Activated CD8-positive, alpha-beta T cell treated with anti-CD3 and anti-CD28 coated beads for 36 hours (primary cell): ENCODE measurements around the gene POMGNT2. TPM values are rescaled to one million over a fixed set of nuclear protein-coding genes. Genes with fewer than 3 reads are reported as not detected.

Experiments used
- ATAC-seq: fragments of 200-7000 bp; cut with Tn5 transposase; one replicate; pipeline ENCODE4 v1.10.0; 2021; ENCODE audit warnings: mild to moderate bottlenecking, moderate library complexity
- CTCF ChIA-PET: fragments of 350-600 bp; sonication (Branson Sonifier 250); formaldehyde crosslinking; loops from one replicate; lab custom pipeline; 2021; ENCODE audit warnings: antibody characterized with exemption; lab: Charles Lee
- POLR2A ChIA-PET: fragments of 350-600 bp; sonication (Branson Sonifier 250); formaldehyde crosslinking; loops from one replicate; lab custom pipeline; 2021; ENCODE audit warnings: antibody characterized with exemption; lab: Charles Lee
- DNase-seq: peaks from one replicate; pipeline ENCODE4 v3.0.0-alpha.2; 2020
- H3K27ac Mint-ChIP-seq: one replicate; pipeline ENCODE4 v1.8.0; 2021; ENCODE audit warnings: mild to moderate bottlenecking, mixed read lengths
- H3K27me3 Mint-ChIP-seq: one replicate; pipeline ENCODE4 v1.8.0; 2021; ENCODE audit warnings: mixed read lengths
- H3K36me3 Mint-ChIP-seq: one replicate; pipeline ENCODE4 v1.8.0; 2021; ENCODE audit warnings: low read depth, mixed read lengths
- H3K4me1 Mint-ChIP-seq: one replicate; pipeline ENCODE4 v1.8.0; 2021; ENCODE audit warnings: low read depth, mixed read lengths
- H3K4me3 Mint-ChIP-seq: one replicate; pipeline ENCODE4 v1.8.0; 2021; ENCODE audit warnings: mild to moderate bottlenecking, moderate library complexity, mixed read lengths
- H3K9me3 Mint-ChIP-seq: one replicate; pipeline ENCODE4 v1.8.0; 2021; ENCODE audit warnings: mixed read lengths
- intact Hi-C: fragments of 100-400 bp; cut with micrococcal nuclease; formaldehyde crosslinking; loops from one replicate; pipeline ENCODE4 v1.10.0; 2022
- total RNA-seq, 2 experiments: library from RNA; stranded (reverse); gene quantifications; one replicate each; pipeline ENCODE4 v1.2.3, GENCODE V29; 2021
- TF ChIP-seq, protein P1 (sequence below): fragments of 200-600 bp; IDR thresholded peaks from one replicate; pipeline ENCODE4 v1.8.0; 2022; ENCODE audit warnings: antibody characterized with exemption, mild to moderate bottlenecking

The POMGNT2 gene
- total RNA-seq, result 10 to 100 TPM; 11.9 to 12.0 TPM

DNA sequence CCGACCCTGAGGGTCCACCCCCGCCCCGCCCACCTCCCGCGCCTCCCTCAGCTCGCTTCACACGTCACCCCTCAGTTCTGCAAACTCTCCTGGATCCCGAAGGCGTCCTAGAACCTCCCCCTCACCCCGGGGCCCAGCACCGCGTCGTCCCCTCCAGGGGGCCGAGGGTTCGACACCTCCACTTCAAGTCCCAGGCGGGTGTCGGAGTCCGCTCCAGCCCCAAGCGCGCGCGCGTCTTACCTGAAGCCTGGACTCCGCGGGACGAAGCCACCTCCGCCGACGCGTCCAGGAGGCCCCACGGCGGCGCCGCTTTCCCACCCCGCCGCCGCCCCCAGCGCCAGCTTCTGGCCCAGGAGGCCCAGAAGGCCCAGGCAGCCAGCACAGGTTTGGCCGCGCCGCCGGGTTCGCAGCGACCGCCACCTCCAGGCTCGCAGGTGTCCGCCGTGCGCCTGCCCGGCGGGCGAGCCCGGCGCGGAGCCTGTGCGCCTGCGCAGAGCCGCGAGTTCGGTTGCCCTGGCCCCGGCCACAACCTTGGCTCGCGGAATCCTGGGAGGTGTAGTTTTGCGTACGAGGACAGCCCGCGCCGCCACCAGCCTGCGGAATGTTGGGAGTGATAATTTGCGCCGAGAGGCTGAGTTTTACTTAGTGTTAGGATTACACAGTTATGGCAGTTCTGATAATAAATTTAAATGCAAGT lies at the start of gene POMGNT2:
TSS of gene POMGNT2 (minus strand) at position 484 of the 697 bp plus-strand sequence. CDS start 24,648 bp downstream, outside the sequence.
- DNase-seq (peak; percentile 89), ATAC-seq (peak; percentile 97)
- no peaks in the 10 kb centered on the region for H3K36me3 Mint-ChIP-seq
- peak within 1 kb of the TSS; percentile 50 for H3K27ac Mint-ChIP-seq
- POLR2A ChIA-PET, result interaction anchor here (0.6 to 1.5 kb wide), 7 partner anchors 9 to 140 kb away, joined by 3 to 6 read pairs (median 3); no protein-coding TSS in a partner anchor
- peaks cover 23% of the 10 kb centered on the region for H3K4me1 Mint-ChIP-seq
- intact Hi-C loops, result no loop called here
- CTCF ChIA-PET, result interaction anchor here (0.6 to 2.4 kb wide), 3 partner anchors 18 to 1656 kb away, joined by 3 to 13 read pairs (median 3); no protein-coding TSS in a partner anchor
- H3K27me3 Mint-ChIP-seq, result no peaks in the 10 kb centered on the region
- H3K9me3 Mint-ChIP-seq, result no peaks in the 10 kb centered on the region
- TF ChIP-seq, protein P1, sequence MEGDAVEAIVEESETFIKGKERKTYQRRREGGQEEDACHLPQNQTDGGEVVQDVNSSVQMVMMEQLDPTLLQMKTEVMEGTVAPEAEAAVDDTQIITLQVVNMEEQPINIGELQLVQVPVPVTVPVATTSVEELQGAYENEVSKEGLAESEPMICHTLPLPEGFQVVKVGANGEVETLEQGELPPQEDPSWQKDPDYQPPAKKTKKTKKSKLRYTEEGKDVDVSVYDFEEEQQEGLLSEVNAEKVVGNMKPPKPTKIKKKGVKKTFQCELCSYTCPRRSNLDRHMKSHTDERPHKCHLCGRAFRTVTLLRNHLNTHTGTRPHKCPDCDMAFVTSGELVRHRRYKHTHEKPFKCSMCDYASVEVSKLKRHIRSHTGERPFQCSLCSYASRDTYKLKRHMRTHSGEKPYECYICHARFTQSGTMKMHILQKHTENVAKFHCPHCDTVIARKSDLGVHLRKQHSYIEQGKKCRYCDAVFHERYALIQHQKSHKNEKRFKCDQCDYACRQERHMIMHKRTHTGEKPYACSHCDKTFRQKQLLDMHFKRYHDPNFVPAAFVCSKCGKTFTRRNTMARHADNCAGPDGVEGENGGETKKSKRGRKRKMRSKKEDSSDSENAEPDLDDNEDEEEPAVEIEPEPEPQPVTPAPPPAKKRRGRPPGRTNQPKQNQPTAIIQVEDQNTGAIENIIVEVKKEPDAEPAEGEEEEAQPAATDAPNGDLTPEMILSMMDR, result no peak
- peak within 1 kb of the TSS; percentile 74 for H3K4me3 Mint-ChIP-seq

DNA sequence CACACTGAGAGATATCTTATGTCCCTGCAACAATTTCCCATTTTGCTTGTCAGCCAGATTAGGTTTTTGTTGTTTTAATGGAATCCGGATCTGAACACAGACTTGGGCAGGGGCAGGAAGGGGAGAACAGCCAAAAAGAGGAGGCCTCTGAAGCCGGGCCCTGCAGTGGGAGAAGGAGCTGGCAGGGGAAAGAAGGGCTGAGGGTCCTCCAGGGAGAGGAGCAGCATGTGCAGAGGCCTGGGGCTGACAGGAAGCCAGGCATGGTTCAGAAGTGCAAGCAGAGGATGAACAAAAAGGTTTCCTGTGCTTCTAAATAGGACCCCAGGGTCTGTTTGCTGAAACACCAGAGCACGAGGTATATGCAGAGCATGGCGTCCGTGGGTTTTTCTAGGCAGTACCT lies 49.1 kb upstream of the POMGNT2 start:
- CTCF ChIA-PET, result interaction anchor here (1.2 kb wide), 1 partner anchor 193 kb away, joined by 5 read pairs; no protein-coding TSS in a partner anchor
- DNase-seq (no peak), ATAC-seq (no peak)
- Mint-ChIP-seq H3K9me3 (no peaks in the 10 kb centered on the region), H3K4me1 (peaks cover 19% of the 10 kb centered on the region), H3K36me3 (no peaks in the 10 kb centered on the region), H3K4me3 (no peak overlapping the region), H3K27me3 (no peaks in the 10 kb centered on the region), H3K27ac (no peak overlapping the region)
- intact Hi-C loops, result loop anchor here (5.0 kb wide), 1 partner anchor 347 kb away; no protein-coding TSS in a partner anchor
- POLR2A ChIA-PET, result interaction anchor here (0.7 kb wide), 1 partner anchor 50 kb away, joined by 3 read pairs; no protein-coding TSS in a partner anchor
- TF ChIP-seq, protein P1, result no peak

DNA sequence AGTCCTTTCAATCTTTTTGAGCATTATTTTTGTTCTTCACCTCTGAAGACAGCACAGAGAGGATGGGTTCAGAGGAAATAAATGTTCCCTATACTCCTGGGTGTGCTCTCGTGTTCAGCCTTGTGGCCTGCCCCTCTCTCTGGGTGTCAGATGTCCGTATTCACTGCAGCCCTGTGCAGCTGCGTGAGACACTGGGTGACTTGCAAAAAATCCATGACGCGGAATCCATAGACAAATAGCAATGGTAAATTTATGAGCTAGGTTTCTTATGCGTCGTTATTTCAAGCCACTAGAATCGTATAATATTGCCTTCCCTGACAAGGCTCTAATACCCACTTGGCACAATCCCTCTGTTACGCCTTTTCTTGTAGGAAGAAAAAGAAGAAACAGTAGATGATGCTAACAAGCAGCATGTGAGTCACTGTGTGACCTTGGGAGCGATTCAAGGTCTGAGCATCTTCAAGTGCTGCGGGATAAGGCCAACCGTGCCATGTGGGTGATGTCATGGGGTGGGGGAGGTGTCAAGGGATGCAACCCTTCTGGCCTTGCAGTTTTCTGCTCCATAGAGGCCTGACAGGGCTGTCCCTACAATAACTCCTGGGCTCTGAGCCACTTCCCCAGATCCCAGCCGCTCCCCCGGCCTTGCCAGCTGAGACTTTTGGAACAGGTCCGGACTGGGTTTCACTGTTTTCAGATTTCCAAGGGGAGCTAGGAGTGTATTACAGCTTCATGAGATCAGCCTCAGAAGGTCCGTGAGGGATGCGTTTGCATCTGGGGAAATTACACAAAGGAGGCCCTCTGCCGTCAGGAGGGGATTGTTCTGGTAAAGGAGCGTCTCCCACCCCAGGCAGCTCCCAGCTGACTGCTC lies 47.6 kb upstream of the POMGNT2 start:
- no peak overlapping the region for H3K27ac Mint-ChIP-seq
- peaks cover 19% of the 10 kb centered on the region for H3K4me1 Mint-ChIP-seq
- H3K27me3 Mint-ChIP-seq, result no peaks in the 10 kb centered on the region
- ChIA-PET POLR2A (interaction anchor here (1.0 kb wide), 1 partner anchor 27 kb away, joined by 3 read pairs; no protein-coding TSS in a partner anchor), CTCF (interaction anchor here (1.9 kb wide), 1 partner anchor 9 kb away, joined by 6 read pairs; no protein-coding TSS in a partner anchor)
- H3K4me3 Mint-ChIP-seq, result no peak overlapping the region
- TF ChIP-seq, protein P1, result no peak
- no peak for ATAC-seq
- H3K36me3 Mint-ChIP-seq, result no peaks in the 10 kb centered on the region
- no peaks in the 10 kb centered on the region for H3K9me3 Mint-ChIP-seq
- no peak for DNase-seq
- intact Hi-C loops, result no loop called here

DNA sequence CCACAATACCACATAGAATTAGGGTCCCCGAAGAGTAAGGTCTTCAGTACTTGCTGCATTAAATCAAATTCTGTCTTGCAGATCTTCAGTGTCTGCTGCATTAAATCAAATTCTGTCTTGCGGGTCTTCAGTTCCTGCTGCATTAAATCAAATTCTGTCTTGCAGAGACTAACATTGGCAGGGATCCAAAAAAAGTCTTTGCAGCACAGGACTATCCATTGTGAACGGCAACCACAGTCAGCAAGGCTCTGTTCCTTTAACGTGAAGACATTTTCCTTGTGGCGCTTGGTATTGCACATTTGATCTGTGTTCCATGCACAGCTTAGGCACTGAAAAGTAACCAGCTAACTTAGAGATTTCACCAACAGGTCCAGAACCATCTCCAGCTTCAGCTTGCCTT lies 46.8 kb upstream of the POMGNT2 start:
- Mint-ChIP-seq H3K4me1 (peaks cover 19% of the 10 kb centered on the region), H3K9me3 (no peaks in the 10 kb centered on the region), H3K27me3 (no peaks in the 10 kb centered on the region), H3K27ac (no peak overlapping the region), H3K36me3 (no peaks in the 10 kb centered on the region), H3K4me3 (no peak overlapping the region)
- CTCF ChIA-PET, result interaction anchor here (1.9 kb wide), 1 partner anchor 10 kb away, joined by 6 read pairs; no protein-coding TSS in a partner anchor
- TF ChIP-seq, protein P1, result no peak
- intact Hi-C loops, result no loop called here
- ATAC-seq (no peak), DNase-seq (no peak)
- POLR2A ChIA-PET, result interaction anchor here (1.0 kb wide), 1 partner anchor 27 kb away, joined by 3 read pairs; no protein-coding TSS in a partner anchor
